K562 (cell line): ENCODE data around the gene NTRK3. TPM values are rescaled to one million over a fixed set of nuclear protein-coding genes. Genes with fewer than 3 reads are reported as not detected.

Source experiments
- RAD51 ChIP-seq: fragments of 450-650 bp; IDR thresholded peaks from 2 replicates; pipeline ENCODE4 v1.7.1; 2016; ENCODE audit warnings: low read depth, mild to moderate bottlenecking, borderline replicate concordance
- SIX5 ChIP-seq, 2 experiments: IDR thresholded peaks; 2 replicates each; pipeline ENCODE4 v1.6.1; 2011; ENCODE audit warnings: low read length in 2 of 2, borderline replicate concordance in 1 of 2, low read depth in 1 of 2, mild to moderate bottlenecking in 1 of 2, moderate library complexity in 1 of 2; ENCODE audit not compliant: insufficient read depth in 1 of 2
- SP2 ChIP-seq: IDR thresholded peaks from 2 replicates; pipeline ENCODE4 v1.6.1; 2011; ENCODE audit warnings: mild to moderate bottlenecking, low read depth, low read length, moderate library complexity; ENCODE audit not compliant: poor library complexity, severe bottlenecking; ENCODE audit errors: extremely low read depth
- polyA plus RNA-seq, 8 experiments: library from polyadenylated mRNA; depleted of rRNA in 4 of 8; stranded (reverse) in 5 of 8; unstranded in 3 of 8; fragments of >200 nt; fragmentation: Nextera tagmentation in 2 of 8; fragmentation: Illumina TruSeq in 1 of 8; extraction: Ambion mirVana in 2 of 8; extraction: Trizol in 1 of 8; gene quantifications; 2 replicates each; pipeline versions ENCODE4 v1.2.1 to v1.2.3, GENCODE V29; 2011 to 2014; ENCODE audit warnings: inconsistent platforms in 1 of 8, missing spikeins in 1 of 8
- total RNA-seq, 7 experiments: library from RNA; depleted of rRNA in 6 of 7; stranded (reverse); fragments of >200 nt in 6 of 7; fragmentation: Illumina TruSeq in 2 of 7; extraction: Trizol in 2 of 7; gene quantifications; 2 replicates each; pipeline versions ENCODE4 v1.2.1 to v1.2.3, GENCODE V29; 2011 to 2021; ENCODE audit warnings: low replicate concordance in 1 of 7
- TF ChIP-seq, protein P1 (sequence below), 2 experiments: fragments of 450-650 bp in 1 of 2; sonication (generic) in 1 of 2; formaldehyde crosslinking in 1 of 2; IDR thresholded peaks; 2 replicates each; pipeline versions ENCODE4 v1.7.1 to v1.9.0; 2016 to 2022; ENCODE audit warnings: inconsistent platforms in 1 of 2, mild to moderate bottlenecking in 1 of 2, missing genetic modification reagents in 1 of 2

Gene NTRK3
- total and polyA plus RNA-seq, 9 of the 15 experiments (the other 6 are each of a cell fraction or from before 2014, with no cell fraction given), result 0.11 to 0.13 TPM; not detected in 7

- TF ChIP-seq, protein P1, sequence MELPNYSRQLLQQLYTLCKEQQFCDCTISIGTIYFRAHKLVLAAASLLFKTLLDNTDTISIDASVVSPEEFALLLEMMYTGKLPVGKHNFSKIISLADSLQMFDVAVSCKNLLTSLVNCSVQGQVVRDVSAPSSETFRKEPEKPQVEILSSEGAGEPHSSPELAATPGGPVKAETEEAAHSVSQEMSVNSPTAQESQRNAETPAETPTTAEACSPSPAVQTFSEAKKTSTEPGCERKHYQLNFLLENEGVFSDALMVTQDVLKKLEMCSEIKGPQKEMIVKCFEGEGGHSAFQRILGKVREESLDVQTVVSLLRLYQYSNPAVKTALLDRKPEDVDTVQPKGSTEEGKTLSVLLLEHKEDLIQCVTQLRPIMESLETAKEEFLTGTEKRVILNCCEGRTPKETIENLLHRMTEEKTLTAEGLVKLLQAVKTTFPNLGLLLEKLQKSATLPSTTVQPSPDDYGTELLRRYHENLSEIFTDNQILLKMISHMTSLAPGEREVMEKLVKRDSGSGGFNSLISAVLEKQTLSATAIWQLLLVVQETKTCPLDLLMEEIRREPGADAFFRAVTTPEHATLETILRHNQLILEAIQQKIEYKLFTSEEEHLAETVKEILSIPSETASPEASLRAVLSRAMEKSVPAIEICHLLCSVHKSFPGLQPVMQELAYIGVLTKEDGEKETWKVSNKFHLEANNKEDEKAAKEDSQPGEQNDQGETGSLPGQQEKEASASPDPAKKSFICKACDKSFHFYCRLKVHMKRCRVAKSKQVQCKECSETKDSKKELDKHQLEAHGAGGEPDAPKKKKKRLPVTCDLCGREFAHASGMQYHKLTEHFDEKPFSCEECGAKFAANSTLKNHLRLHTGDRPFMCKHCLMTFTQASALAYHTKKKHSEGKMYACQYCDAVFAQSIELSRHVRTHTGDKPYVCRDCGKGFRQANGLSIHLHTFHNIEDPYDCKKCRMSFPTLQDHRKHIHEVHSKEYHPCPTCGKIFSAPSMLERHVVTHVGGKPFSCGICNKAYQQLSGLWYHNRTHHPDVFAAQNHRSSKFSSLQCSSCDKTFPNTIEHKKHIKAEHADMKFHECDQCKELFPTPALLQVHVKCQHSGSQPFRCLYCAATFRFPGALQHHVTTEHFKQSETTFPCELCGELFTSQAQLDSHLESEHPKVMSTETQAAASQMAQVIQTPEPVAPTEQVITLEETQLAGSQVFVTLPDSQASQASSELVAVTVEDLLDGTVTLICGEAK (IDR thresholded peaks at IDR 0.05), result no peak
- TF ChIP-seq, protein P1 (CRISPR knock-in tag; IDR thresholded peaks at IDR 0.05), result no peak
- TF ChIP-seq RAD51 (no peak), SP2 (no peak), SIX5 (IDR thresholded peaks at IDR 0.05; ENCODE audit: borderline replicate concordance in 1 of 2, insufficient read depth in 1 of 2, low read depth in 1 of 2, low read length in 2 of 2) (no peak)
Observed at GRCh38 chr15:87896936-87897335, 359.6 kb downstream of the NTRK3 start (continued).
